Liver (tissue), 9 donors: ENCODE results near the gene GDPD5. TPM values are rescaled to one million over a fixed set of nuclear protein-coding genes. Genes with fewer than 3 reads are reported as not detected.

Experiments used
- DNase-seq: peaks from one replicate; pipeline ENCODE4 v3.0.0-alpha.2; 2017; ENCODE audit warnings: low spot score
- H3K27ac ChIP-seq, 2 donors: one replicate each; pipeline ENCODE4 v1.7.0; 2013; ENCODE audit warnings: inconsistent platforms in 2 of 2, low read length in 2 of 2, control low read depth in 1 of 2, low read depth in 1 of 2, mild to moderate bottlenecking in 1 of 2
- H3K27me3 ChIP-seq, 4 donors: one replicate each; pipeline versions ENCODE4 v1.6.1 to v1.7.0; 2013; ENCODE audit warnings: low read length in 3 of 4, inconsistent platforms in 1 of 4, mild to moderate bottlenecking in 1 of 4, moderate library complexity in 1 of 4; ENCODE audit not compliant: control insufficient read depth in 4 of 4, insufficient read depth in 4 of 4
- H3K36me3 ChIP-seq, 4 donors: one replicate each; pipeline versions ENCODE4 v1.6.1 to v1.7.0; 2013; ENCODE audit warnings: low read length in 3 of 4, mild to moderate bottlenecking in 3 of 4, low read depth in 1 of 4, moderate library complexity in 1 of 4; ENCODE audit not compliant: control insufficient read depth in 4 of 4, insufficient read depth in 3 of 4
- H3K4me1 ChIP-seq, 4 donors: one replicate each; pipeline versions ENCODE4 v1.6.1 to v1.7.0; 2013; ENCODE audit warnings: low read length in 3 of 4, mild to moderate bottlenecking in 3 of 4, moderate library complexity in 1 of 4; ENCODE audit not compliant: control insufficient read depth in 4 of 4, insufficient read depth in 4 of 4
- H3K4me3 ChIP-seq, 3 donors: one replicate each; pipeline versions ENCODE4 v1.6.1 to v1.7.0; 2013; ENCODE audit warnings: low read length in 3 of 3, control low read depth in 1 of 3, low read depth in 1 of 3, mild to moderate bottlenecking in 1 of 3
- H3K9ac ChIP-seq, 2 donors: one replicate each; pipeline ENCODE4 v1.7.0; 2013; ENCODE audit warnings: low read length in 2 of 2, mild to moderate bottlenecking in 2 of 2, moderate library complexity in 2 of 2, control low read depth in 1 of 2, low read depth in 1 of 2
- H3K9me3 ChIP-seq, 4 donors: one replicate each; pipeline versions ENCODE4 v1.6.1 to v1.7.0; 2013; ENCODE audit warnings: low read length in 3 of 4; ENCODE audit not compliant: control insufficient read depth in 4 of 4
- CTCF ChIP-seq: fragments of 150-350 bp; IDR thresholded peaks from 2 replicates; pipeline ENCODE4 v1.5.1; 2017; ENCODE audit warnings: improper control_type of control experiment, low read depth, low read length; ENCODE audit not compliant: missing input control
- EGR1 ChIP-seq, 2 donors: IDR thresholded peaks; 2 replicates each; pipeline ENCODE4 v1.6.1; 2016 to 2018; ENCODE audit warnings: antibody characterized with exemption in 2 of 2, low read depth in 2 of 2
- FOXA1 ChIP-seq: IDR thresholded peaks from 2 replicates; pipeline ENCODE4 v1.6.1; 2016; ENCODE audit warnings: antibody characterized with exemption
- FOXA2 ChIP-seq: IDR thresholded peaks from 2 replicates; pipeline ENCODE4 v1.6.1; 2016; ENCODE audit warnings: antibody characterized with exemption
- GABPA ChIP-seq, 2 donors: IDR thresholded peaks in 1 of 2; conservative IDR thresholded peaks in 1 of 2; 2 replicates each; pipeline ENCODE4 v1.6.1; 2016; ENCODE audit warnings: antibody characterized with exemption in 2 of 2, mild to moderate bottlenecking in 1 of 2, moderate library complexity in 1 of 2
- HNF4A ChIP-seq, 2 donors: conservative IDR thresholded peaks; 2 replicates each; pipeline ENCODE4 v1.6.1; 2016; ENCODE audit warnings: antibody characterized with exemption in 2 of 2, mild to moderate bottlenecking in 2 of 2
- HNF4G ChIP-seq: IDR thresholded peaks from 2 replicates; pipeline ENCODE4 v1.6.1; 2016; ENCODE audit warnings: antibody characterized with exemption
- JUND ChIP-seq, 2 donors: IDR thresholded peaks; 2 replicates each; pipeline ENCODE4 v1.6.1; 2016; ENCODE audit warnings: antibody characterized with exemption in 2 of 2
- NR2F2 ChIP-seq: IDR thresholded peaks from 2 replicates; pipeline ENCODE4 v1.6.1; 2016; ENCODE audit warnings: antibody characterized with exemption
- REST ChIP-seq: IDR thresholded peaks from 2 replicates; pipeline ENCODE4 v1.6.1; 2016; ENCODE audit warnings: antibody characterized with exemption, mild to moderate bottlenecking
- RXRA ChIP-seq, 2 donors: IDR thresholded peaks; 2 replicates each; pipeline ENCODE4 v1.6.1; 2017 to 2018; ENCODE audit warnings: antibody characterized with exemption in 2 of 2, mild to moderate bottlenecking in 1 of 2
- SP1 ChIP-seq: IDR thresholded peaks from 2 replicates; pipeline ENCODE4 v1.6.1; 2018; ENCODE audit warnings: antibody characterized with exemption, mild to moderate bottlenecking
- TAF1 ChIP-seq: conservative IDR thresholded peaks from 2 replicates; pipeline ENCODE4 v1.6.1; 2016; ENCODE audit warnings: antibody characterized with exemption, mild to moderate bottlenecking
- YY1 ChIP-seq: IDR thresholded peaks from 2 replicates; pipeline ENCODE4 v1.6.1; 2016; ENCODE audit warnings: antibody characterized with exemption, mild to moderate bottlenecking
- WGBS: extraction: QIAGEN DNeasy Blood & Tissue Kit; methylation state at CpG from one replicate; pipeline ENCODE4 v1.1.7; 2013; 5-methylcytosine and 5-hydroxymethylcytosine counted together
- polyA plus RNA-seq, 2 donors: library from polyadenylated mRNA; stranded (reverse) in 1 of 2; unstranded in 1 of 2; fragments of 200-250 nt in 1 of 2; fragments of >200 nt in 1 of 2; fragmentation: Nextera tagmentation in 1 of 2; extraction: Ambion mirVana in 1 of 2; gene quantifications; one replicate each; pipeline versions ENCODE4 v1.2.1 to v1.2.3, GENCODE V29; 2013 to 2015
- total RNA-seq, 2 donors: library from RNA; depleted of rRNA; stranded (reverse); fragments of >200 nt; gene quantifications; one replicate each; pipeline ENCODE4 v1.2.3, GENCODE V29; 2014
- TF ChIP-seq, protein P1 (sequence below): IDR thresholded peaks from 2 replicates; pipeline ENCODE4 v1.6.1; 2016; ENCODE audit warnings: antibody characterized with exemption
- donor health status: healthy.
- donor health status: healthy.
- donor health status: healthy.
- donor health status: healthy.
- donor health status: healthy.

GDPD5 gene
- total and polyA plus RNA-seq, 4 donors = 3.0 to 22.8 (median 4.2) TPM

- Histone ChIP-seq H3K4me1 (peaks cover 4 to 13% (median 9%) of the 10 kb centered on the region in 4 donors), H3K9ac (no peak overlapping the region), H3K27ac (no peak overlapping the region), H3K27me3 (no peaks in the 10 kb centered on the region), H3K4me3 (no peak overlapping the region), H3K36me3 (no peaks in the 10 kb centered on the region), H3K9me3 (no peaks in the 10 kb centered on the region)
- no peak for TF ChIP-seq EGR1 (IDR thresholded peaks at IDR 0.05; ENCODE audit: low read depth in 2 of 2)
- peak in 1 of 2 donors; percentile 23 for TF ChIP-seq JUND (IDR thresholded peaks at IDR 0.05)
- TF ChIP-seq HNF4G = peak; percentile 17
- TF ChIP-seq, protein P1, sequence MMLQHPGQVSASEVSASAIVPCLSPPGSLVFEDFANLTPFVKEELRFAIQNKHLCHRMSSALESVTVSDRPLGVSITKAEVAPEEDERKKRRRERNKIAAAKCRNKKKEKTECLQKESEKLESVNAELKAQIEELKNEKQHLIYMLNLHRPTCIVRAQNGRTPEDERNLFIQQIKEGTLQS = no peak
- TF ChIP-seq REST = no peak
- TF ChIP-seq SP1 = peak; percentile 32
- peak; percentile 66 to 86 for TF ChIP-seq HNF4A (conservative IDR thresholded peaks at IDR 0.05)
- peak; percentile 65 for TF ChIP-seq YY1
- peak; percentile 60 for TF ChIP-seq FOXA2
- TF ChIP-seq RXRA (IDR thresholded peaks at IDR 0.05) = peak; percentile 35 to 58
- TF ChIP-seq FOXA1 = peak; percentile 27
- TF ChIP-seq TAF1 = no peak
- no peak for TF ChIP-seq CTCF
- no peak for DNase-seq
- 43% methylated on average over 15 of the region's 15 CpGs for WGBS
Observed at GRCh38 chr11:75422248-75423231, 103.2 kb downstream of the GDPD5 start.

DNA sequence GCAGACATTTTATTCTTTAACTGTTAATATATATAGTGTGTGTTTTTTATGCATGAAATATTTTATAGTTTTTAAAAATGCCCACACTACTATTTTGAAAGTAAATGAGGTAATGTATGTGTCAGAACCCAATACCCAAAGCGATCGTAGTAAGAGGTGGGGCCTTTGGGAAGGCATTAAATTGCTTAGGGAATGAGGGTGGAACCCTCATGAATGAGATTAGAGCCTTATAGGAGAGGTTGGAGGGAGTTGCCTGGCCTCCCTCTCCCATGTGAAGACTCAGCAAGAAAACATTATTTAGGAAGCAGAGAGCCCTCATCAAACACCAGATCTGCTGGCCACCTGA lies 103.9 kb downstream of the GDPD5 start:
- no peak for DNase-seq
- no peak overlapping the region for H3K4me3 ChIP-seq
- H3K27ac ChIP-seq = no peak overlapping the region
- H3K4me1 ChIP-seq = peaks cover 4 to 13% (median 9%) of the 10 kb centered on the region in 4 donors
- 80% methylated on average over 2 of the region's 2 CpGs for WGBS
- no peaks in the 10 kb centered on the region for H3K36me3 ChIP-seq
- no peaks in the 10 kb centered on the region for H3K27me3 ChIP-seq
- H3K9ac ChIP-seq = no peak overlapping the region
- TF ChIP-seq TAF1 (no peak), NR2F2 (no peak), SP1 (no peak), HNF4G (no peak), GABPA (IDR thresholded peaks at IDR 0.05 in 1 of 2, conservative IDR thresholded peaks at IDR 0.05 in 1 of 2) (no peak), FOXA2 (no peak)
- TF ChIP-seq, protein P1 = no peak
- no peaks in the 10 kb centered on the region for H3K9me3 ChIP-seq
